A549 treated with Mapracorat at 1 μM for 4 hours (cell line): ENCODE data around the gene AFG1L. TPM values are rescaled to one million over a fixed set of nuclear protein-coding genes. Genes with fewer than 3 reads are reported as not detected.

Experiments used
- total RNA-seq: library from RNA; stranded (reverse); fragments of 200-300 nt; extraction: Qiagen RNA extraction; gene quantifications from 5 replicates; pipeline ENCODE4 v1.2.3, GENCODE V29; 2022

AFG1L gene
- total RNA-seq, result 1.2 to 3.3 TPM (median 1.8 TPM) in 5 replicates

DNA sequence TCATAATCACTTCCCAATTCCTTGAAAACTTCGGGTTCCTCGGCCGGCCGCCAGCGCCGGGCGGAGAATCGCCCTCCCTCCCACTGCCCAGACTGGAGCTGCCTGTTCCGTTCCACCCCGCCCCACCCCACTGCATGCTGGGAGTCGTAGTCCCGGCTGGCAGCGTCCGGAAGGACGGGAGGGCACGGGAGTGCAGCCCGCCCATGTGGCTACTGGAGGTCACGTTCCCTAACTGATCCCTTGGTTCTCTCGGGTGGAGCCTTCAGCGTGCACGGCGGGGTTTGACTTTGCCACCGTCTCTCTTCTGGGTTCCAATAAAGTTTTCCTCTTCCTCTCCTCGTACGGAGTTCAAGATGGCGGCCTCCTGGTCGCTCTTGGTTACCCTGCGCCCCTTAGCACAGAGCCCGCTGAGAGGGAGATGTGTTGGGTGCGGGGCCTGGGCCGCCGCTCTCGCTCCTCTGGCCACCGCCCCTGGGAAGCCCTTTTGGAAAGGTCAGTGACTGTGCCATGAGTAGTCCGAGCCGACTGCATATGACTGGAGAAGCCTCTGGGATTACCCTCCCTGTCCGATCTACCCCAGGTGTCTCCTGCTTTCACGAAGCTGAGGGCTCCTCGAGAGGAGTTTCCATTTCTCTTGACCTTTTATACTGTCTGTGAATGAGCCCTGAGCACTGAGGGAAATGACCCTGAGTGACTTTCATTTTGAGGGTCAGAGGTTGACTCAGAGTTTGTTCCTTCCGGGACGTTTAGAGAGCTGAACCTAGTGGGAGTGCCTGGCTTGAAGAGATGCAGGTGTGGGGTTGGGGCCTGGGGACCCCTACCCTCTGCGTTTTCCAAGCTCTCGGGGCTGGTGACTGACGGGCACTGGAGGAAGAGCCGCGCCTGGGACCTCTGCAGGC lies at the start of gene AFG1L:
Gene AFG1L (plus strand): TSS at position 328 of the 899 bp plus-strand sequence. CDS start 26 bp downstream, at position 354.

DNA sequence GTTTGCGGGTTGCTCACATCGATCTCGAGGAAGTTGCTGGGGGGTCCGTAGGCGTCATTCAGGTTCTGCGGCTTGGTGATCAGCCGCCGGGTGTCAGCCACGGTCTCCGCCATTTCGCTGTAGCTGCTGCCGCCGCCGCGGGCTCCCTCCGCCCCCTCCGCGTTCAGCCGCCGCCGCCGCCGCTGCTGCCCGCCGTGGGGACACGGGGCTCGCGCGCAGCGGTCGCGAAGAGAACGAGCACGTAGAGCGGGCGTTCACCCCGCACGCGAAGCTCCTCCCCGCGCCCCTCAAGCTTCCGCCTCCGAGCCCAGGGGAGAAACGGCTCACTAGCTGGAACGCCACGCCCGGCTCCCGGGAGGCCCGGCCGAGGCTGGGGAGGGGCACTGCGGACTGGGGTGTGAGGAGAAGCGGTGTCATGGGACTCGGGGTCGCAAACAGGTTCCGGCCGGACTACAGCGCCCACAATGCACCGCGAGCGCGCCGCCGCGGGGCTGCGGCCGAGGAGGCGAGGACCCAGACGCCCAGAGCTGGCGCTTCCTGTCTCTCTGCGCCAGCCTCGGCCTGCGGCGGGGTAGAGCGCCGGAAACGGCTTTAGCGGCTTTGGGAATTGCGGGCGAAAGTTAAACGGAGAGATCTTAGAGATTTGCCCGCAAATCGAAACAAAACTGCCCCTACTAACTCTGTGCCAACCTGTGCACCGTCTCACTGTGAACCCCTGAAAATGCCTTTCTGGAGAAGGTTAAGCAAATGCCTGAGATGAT lies 33.9 kb upstream of the AFG1L start, which contains the start of gene SNX3:
Gene SNX3 (minus strand): TSS at position 232 of the 761 bp plus-strand sequence. CDS start 119 bp downstream, at position 113.

DNA sequence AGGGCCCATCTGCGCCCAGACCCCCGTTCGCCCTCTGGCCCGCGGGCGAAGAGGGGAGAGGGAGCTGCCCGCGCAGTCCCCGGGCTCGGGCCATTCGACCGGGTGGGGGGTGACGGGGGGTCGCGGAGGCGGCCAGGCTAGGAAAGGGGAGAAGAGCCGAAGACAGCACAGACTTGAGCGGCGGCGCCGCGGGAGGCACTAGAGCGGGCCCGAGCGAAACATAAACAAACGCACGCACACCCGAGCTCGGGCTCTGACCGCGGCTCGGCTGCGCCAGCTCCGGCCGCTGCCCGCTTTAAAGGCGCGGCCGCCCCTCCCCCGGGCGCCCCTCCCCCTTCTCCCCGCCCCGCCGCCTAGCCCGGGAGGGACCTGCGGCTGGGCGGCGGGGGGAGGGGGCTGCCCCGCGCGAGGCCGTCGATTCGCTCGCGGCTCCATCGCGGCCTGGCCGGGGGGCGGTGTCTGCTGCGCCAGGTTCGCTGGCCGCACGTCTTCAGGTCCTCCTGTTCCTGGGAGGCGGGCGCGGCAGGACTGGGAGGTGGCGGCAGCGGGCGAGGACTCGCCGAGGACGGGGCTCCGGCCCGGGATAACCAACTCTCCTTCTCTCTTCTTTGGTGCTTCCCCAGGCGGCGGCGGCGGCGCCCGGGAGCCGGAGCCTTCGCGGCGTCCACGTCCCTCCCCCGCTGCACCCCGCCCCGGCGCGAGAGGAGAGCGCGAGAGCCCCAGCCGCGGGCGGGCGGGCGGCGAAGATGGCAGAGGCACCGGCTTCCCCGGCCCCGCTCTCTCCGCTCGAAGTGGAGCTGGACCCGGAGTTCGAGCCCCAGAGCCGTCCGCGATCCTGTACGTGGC lies 265.8 kb downstream of the AFG1L start, which contains the start of gene FOXO3:
Gene FOXO3 (plus strand): TSS at position 455 of the 846 bp plus-strand sequence. CDS start 292 bp downstream, at position 747.

Other genes starting within 250 kb of the AFG1L start
- gene OSTM1, start 220.3 kb upstream of the AFG1L start, total RNA-seq, result 16.0 to 30.3 TPM (median 21.2 TPM) in 5 replicates
- 0.07 TPM in 1 of 5 replicates, not detected in the others for gene NR2E1, start 129.0 kb upstream of the AFG1L start, total RNA-seq
- 80.7 to 118 TPM (median 108 TPM) in 5 replicates for gene SNX3, start 34.0 kb upstream of the AFG1L start, total RNA-seq